Stimulated activated naive CD4-positive, alpha-beta T cell (primary cell): ENCODE measurements around the gene FOXL3.
A peak's percentile ranks its signal among the peaks of the same experiment; 100 is the strongest.
"Not testable (repeated sequence)": the region's sequence is repeated elsewhere in the genome, so short reads cannot be mapped to it uniquely, and the experiment has no call there.

Source experiments
- DNase-seq, 6 experiments: peaks; one replicate each; lab custom pipeline; 2025; lab: John Stamatoyannopoulos, UW

Gene FOXL3

DNA sequence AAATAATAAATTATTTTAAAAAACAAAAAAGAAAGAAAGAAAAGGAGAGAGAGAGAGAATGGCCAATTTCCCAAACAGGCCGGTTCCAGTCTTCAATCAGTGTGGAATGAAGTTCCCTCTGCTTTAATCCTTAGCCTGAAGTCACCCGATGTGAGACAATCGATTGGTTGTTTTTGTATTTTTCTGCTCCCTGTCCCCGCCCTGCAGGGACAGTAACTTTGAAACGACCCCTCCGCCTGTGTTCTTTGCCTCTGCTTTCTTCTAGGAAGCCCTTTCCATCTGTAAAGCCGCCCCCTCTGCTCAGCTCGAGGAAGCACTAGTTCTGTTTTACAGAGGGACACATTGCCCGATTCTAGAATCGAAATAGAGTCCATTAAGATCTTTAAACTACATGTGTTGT lies 33.4 kb downstream of the FOXL3 start:
- no peak for DNase-seq

- no peak for DNase-seq
Measured at GRCh38 chr7:324011-324410, 34.0 kb downstream of the FOXL3 start.

- DNase-seq: no peak
Measured at GRCh38 chr7:325051-325798, 35.3 kb downstream of the FOXL3 start.

GRCh38 chr7:325811-326210 lies 35.8 kb downstream of the FOXL3 start:
- no peak for DNase-seq

GRCh38 chr7:326273-326672 lies 36.3 kb downstream of the FOXL3 start:
- no peak for DNase-seq

DNA sequence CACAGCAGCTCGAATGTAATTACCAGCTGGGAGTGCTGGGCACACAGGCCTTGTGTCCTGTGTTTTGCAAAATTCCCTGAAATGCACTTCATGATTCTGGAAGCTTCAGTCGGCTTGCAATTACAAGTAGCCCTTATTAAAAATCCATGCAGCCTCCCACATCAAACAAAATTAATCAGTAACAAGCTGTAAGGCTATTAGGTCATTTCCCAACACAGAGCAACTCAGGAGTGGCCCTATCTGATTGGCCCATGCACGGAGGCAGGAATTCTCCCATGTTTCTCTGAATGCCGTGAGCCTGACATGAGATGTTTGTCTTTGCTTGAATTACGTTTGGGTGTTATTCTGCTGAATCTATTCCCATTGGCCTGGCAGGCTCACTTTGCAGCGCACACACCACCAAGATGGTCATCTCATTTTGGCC lies 36.9 kb downstream of the FOXL3 start:
- no peak for DNase-seq

DNA sequence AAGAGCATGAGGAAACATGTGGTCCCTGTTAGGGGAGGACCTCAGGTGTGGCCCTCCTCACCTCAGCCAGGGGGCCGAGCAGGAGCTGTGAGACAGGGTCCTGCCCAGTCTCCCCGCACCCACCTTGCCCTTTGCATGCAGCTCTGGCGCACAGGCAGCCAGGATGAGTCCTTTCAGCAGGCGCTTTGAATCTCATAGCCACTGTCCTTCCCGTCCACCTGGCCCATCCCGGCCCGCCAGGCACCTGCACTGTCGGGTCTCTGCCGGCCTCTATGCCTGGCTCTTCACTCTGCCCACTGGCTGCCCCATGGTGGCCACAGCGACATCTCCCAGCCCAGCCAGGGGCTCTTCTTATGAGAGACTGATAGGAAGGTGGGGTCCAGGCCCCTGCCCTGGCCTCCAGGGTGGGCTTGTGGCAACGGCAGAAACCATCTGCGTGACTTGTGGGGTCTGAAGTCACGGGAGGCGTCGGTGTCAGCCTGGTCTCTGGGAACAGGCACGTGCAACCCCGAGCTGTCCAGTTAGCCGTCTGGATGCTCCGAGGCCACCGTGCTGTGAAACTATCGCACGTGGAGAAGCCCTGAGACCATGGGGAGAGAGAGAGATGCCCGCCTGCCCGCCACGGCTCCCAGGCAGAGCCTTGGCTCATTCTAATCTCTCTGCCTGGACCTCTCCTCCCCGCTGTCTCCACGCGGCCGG lies 37.4 kb downstream of the FOXL3 start:
- no peak for DNase-seq

- no peak for DNase-seq
Measured at GRCh38 chr7:327991-328702, 38.2 kb downstream of the FOXL3 start.

DNA sequence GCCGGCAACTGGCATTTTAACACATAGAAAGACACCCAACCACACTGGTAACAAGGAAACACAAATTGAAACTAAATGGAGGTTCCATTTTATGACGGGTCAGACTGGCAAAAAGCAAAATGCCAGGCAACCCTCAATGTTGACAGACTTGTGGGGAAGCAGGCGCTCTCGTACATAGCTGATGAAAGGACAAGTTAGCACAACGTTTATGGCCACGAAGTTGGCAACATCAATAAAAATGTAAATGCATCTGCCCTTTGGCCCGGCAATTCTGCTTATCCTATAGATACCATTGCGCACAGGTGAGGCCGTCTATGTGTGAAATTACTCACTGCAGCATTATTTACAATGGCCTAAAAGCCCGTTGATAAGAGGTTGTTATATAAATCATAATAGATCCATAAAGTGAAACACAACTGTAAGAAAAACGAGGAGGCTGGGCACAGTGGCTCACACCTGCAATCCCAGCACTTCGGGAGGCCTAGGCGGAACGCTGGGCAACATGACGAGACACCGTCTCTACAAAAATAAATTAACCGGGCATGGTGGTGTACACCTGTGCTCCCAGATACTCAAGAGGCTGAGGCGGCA lies 39.8 kb downstream of the FOXL3 start:
- no peak for DNase-seq

DNA sequence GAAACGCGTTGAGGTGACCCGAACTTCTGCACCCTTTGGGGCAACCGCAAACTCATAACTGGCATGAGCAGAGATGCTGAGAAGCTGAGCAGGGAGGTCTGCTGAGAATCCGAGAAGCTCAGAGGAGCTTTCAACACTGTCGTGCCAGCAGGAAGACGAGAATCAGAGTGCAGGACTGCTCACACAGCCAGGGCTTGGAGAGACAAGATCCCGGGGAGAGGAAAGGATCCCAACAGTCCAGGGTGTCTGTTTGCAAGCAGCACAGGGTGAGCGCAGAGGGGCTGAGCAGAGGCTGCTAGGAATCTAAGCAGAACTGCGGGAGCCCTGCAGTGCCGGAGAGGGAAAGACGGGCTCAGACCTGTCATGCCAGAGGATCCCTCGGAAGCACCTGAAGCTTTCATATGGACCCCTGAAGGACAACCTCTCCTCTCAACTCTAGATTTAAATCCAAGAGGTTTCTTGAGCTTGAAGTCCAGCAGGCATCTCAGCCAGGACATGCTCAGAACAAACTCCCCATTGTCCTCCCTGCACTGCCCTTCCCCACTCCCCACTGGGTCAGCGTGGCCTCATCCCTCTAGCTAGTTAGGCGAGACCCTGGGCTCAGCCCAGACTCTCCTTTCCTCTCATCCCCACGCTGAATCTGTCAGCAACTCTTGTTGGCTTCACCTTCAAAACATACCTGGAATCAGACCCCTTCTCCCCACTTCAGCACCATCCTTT lies 40.7 kb downstream of the FOXL3 start:
- DNase-seq: no peak

- no peak for DNase-seq
Measured at GRCh38 chr7:332020-332517, 42.1 kb downstream of the FOXL3 start.

GRCh38 chr7:332646-333392 lies 42.8 kb downstream of the FOXL3 start:
- peak; percentile 77 to 93 (median 85) for DNase-seq

GRCh38 chr7:333393-333764 lies 43.4 kb downstream of the FOXL3 start:
- no peak for DNase-seq

DNA sequence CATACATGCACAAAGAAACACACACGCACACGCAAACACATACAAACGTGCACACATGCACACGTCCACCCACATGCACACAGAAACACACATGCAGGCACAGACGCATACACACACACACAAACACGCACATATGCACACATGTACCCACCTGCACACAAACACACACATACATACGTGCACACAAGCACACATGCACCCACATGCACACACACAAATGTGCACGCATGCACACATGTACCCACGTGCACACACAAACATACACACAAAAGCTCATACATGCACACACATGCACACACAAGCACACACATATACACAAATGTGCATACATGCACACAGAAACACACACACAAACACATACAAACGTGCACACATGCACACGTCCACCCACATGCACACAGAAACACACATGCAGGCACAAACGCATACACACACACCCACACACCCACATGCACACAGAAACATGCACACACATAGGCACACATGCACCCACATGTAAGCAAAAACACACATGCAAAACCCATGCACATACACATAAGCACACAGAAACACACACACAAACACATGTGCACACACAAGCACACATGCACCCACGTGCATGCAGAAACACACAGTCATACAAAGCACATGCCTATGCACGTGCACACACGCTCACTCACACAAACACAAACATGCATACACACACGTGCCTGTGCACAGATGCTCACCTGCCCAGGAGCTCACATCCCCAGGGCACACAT lies 44.8 kb downstream of the FOXL3 start:
- no peak for DNase-seq

DNA sequence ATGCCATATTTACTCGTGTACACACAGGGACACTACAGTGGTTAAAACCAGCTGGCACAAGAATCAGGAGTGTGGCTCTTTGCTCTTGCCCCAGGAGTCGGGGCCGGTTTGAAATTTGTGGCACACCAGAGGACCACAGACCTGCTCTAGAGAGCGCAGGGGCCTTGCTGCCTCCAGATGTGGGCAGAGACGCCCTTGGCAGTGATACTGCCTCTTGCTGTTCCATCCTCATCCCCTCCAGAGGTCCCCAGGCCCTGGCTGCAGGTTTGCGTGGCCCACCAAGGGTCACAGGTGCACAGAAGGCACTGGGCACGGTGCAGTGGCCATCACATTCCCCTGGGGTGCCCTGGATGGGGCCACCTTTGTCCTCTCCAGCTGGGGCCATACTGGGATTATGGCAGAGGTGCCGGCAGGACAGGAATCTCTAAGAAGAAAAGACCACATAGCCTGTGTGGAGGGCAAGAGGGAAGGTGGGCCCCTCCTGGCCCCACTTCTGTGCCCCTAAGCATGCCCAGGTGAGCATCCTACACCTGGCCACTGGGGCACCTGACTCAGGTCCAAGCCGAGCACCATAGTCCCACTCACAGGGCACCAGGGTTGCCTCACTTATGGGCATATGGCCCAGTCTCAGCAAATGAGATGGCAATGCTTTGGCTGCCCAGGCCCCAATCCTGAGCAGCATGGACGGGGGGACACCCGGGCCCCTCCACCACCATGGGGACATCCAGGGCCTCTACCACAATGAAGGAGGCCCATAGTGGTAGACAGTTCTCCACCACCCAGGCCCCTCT lies 45.6 kb downstream of the FOXL3 start:
- no peak for DNase-seq

- not testable (repeated sequence) for DNase-seq
Measured at GRCh38 chr7:336149-336533, 46.2 kb downstream of the FOXL3 start.

DNA sequence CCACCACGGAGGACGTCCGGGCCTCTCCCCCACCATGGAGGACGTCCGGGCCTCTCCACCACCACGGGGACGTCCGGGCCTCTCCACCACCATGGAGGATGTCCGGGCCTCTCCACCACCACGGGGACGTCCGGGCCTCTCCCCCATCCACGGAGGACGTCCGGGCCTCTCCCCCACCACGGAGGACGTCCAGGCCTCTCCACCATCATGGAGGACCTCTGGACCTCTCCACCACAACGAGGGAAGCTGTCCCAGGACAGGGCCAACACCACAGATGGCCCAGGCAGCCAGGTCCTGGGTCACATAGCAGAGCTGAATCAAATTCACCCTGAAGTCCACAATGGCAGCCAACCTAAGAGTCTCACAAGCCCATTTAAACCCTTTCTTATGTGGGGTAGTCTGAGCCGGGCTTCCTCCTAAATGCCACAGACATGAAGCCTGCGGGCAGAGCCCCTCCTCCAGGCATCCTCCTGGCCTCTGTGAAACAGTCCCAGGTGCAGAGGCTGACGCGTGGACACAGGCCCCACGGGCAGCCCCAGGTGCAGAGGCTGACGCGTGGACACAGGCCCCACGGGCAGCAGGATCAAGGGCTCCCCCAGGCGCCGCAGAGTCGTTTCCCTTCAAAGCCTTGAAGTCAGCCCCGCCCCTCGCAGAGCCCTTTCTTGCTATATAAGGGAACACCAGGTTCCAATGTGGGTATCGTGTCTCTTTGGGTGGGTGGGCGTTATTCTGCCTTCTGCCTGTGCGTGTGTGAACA lies 47.0 kb downstream of the FOXL3 start:
- DNase-seq: peak in 3 of 6 experiments; percentile 9 to 38 (median 24)

DNA sequence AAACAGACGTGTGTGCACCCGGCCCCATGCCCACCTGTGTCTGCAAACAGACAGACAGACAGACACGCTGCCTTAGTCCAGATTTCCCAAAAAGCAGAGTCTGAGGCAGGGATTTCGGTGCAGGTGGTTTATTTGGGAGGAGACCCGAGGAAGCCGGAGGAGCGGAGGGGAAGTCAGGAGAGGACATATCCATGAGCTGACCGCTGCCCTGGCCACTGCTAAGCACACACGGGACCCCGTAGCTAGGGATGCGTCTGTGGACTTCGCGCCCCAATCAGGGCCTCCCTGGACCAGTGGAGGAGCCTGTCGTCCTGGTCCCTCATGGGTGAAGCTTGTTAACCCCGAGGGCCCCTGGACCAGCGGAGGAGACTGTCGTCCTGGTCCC lies 47.6 kb downstream of the FOXL3 start:
- no peak for DNase-seq
